ENCODE data around the gene RCOR3.
"Not testable (repeated sequence)": the region's sequence is repeated elsewhere in the genome, so short reads cannot be mapped to it uniquely, and the experiment has no call there.

RCOR3 gene

GRCh38 chr1:211240567-211240966 is 18.6 kb upstream of the RCOR3 start:
- not testable (repeated sequence) for H3K27ac ChIP-seq (ENCODE audit: low read depth, low read length); H3K4me3 ChIP-seq (ENCODE audit: low read length); H3K9ac ChIP-seq (ENCODE audit: low read length); H3K4me1 ChIP-seq (ENCODE audit: control insufficient read depth, insufficient read depth, low read length); H3K27me3 ChIP-seq (ENCODE audit: control insufficient read depth, insufficient read depth, low read length); H3K36me3 ChIP-seq (ENCODE audit: control insufficient read depth, insufficient read depth, low read length)

DNA sequence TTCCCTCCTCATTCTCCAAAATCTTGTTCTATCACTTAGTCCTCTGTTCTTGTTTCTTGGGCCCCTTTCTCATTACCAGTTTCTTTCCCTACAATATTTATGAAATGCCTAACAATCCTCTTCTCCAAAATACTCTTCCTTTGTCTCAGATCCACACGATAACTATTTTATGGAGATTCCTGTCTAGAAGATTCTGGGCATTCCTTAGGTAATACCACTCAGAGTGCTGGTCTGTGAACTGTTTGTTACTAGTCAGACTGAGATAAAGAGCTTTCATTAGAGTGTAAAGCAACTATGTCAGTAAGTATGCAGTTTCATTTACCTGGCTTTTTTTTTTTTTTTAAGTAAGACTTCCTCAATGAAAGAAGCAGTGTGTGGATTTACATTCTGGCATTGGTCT is 18.1 kb upstream of the RCOR3 start:
- Histone ChIP-seq H3K4me3 (ENCODE audit: low read length) (no peak overlapping the region), H3K4me1 (ENCODE audit: control insufficient read depth, insufficient read depth, low read length) (no peaks in the 10 kb centered on the region), H3K36me3 (ENCODE audit: control insufficient read depth, insufficient read depth, low read length) (no peaks in the 10 kb centered on the region), H3K27me3 (ENCODE audit: control insufficient read depth, insufficient read depth, low read length) (no peaks in the 10 kb centered on the region), H3K9ac (ENCODE audit: low read length) (no peak overlapping the region), H3K27ac (ENCODE audit: low read depth, low read length) (no peak overlapping the region)

DNA sequence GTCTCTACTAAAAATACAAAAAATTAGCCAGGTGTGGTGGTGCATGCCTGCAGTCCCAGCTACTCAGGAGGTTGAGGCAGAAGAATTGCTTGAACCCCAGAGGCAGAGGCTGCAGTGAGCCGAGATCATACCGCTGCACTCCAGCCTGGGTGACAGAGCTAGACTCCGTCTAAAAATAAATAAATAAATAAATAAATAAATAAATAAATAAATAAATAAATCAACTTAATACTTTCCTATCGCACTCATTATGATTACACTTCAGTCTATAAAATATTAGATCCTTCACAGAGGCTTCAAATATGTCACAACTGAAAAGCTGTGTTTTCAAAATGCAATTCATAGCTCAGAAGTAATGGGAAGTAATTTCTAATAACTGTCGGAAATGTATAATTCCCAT is 15.5 kb upstream of the RCOR3 start:
- not testable (repeated sequence) for H3K4me3 ChIP-seq (ENCODE audit: low read length); H3K27me3 ChIP-seq (ENCODE audit: control insufficient read depth, insufficient read depth, low read length); H3K36me3 ChIP-seq (ENCODE audit: control insufficient read depth, insufficient read depth, low read length); H3K27ac ChIP-seq (ENCODE audit: low read depth, low read length); H3K9ac ChIP-seq (ENCODE audit: low read length); H3K4me1 ChIP-seq (ENCODE audit: control insufficient read depth, insufficient read depth, low read length)

GRCh38 chr1:211246583-211246982 is 12.6 kb upstream of the RCOR3 start:
- H3K4me3 ChIP-seq (ENCODE audit: low read length); H3K27me3 ChIP-seq (ENCODE audit: control insufficient read depth, insufficient read depth, low read length); H3K9ac ChIP-seq (ENCODE audit: low read length); H3K27ac ChIP-seq (ENCODE audit: low read depth, low read length); H3K4me1 ChIP-seq (ENCODE audit: control insufficient read depth, insufficient read depth, low read length); H3K36me3 ChIP-seq (ENCODE audit: control insufficient read depth, insufficient read depth, low read length): not testable (repeated sequence)

DNA sequence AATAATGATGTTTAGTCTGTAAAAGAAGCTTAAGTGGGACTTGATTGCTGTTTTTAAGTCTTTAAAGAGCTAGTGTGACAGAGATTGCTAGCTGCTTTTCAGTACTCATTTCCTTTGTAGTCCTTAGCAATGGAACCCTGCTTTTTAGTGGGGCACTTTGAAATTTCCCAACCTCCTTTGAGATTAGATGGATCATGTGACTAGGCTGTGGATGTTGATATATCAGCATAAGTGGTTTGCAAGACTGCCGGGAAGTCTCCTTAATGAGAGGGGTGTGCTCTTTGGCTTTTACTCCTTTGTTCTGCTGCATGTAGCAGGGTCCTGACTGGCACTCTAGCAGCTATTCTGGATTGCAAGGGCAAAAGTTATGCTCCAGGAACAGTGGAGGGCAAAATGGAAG is 11.2 kb upstream of the RCOR3 start:
- Histone ChIP-seq H3K9ac (ENCODE audit: low read length) (no peak overlapping the region), H3K27ac (ENCODE audit: low read depth, low read length) (no peak overlapping the region), H3K4me3 (ENCODE audit: low read length) (no peak overlapping the region), H3K36me3 (ENCODE audit: control insufficient read depth, insufficient read depth, low read length) (no peaks in the 10 kb centered on the region), H3K27me3 (ENCODE audit: control insufficient read depth, insufficient read depth, low read length) (no peaks in the 10 kb centered on the region), H3K4me1 (ENCODE audit: control insufficient read depth, insufficient read depth, low read length) (no peaks in the 10 kb centered on the region)

GRCh38 chr1:211249611-211250010 is 9.6 kb upstream of the RCOR3 start:
- H3K9ac ChIP-seq (ENCODE audit: low read length); H3K4me3 ChIP-seq (ENCODE audit: low read length): not testable (repeated sequence)

GRCh38 chr1:211257826-211258225 is 1.3 kb upstream of the RCOR3 start:
- Histone ChIP-seq H3K36me3 (ENCODE audit: control insufficient read depth, insufficient read depth, low read length) (no peaks in the 10 kb centered on the region), H3K27me3 (ENCODE audit: control insufficient read depth, insufficient read depth, low read length) (no peaks in the 10 kb centered on the region), H3K9ac (ENCODE audit: low read length) (peak overlapping the region; percentile 66), H3K4me3 (ENCODE audit: low read length) (peak overlapping the region; percentile 79), H3K27ac (ENCODE audit: low read depth, low read length) (peak overlapping the region; percentile 87), H3K4me1 (ENCODE audit: control insufficient read depth, insufficient read depth, low read length) (peaks cover 5% of the 10 kb centered on the region)

More at GRCh38 chr1:211249611-211250010, 9.6 kb upstream of the RCOR3 start:
- H3K36me3 ChIP-seq (ENCODE audit: control insufficient read depth, insufficient read depth, low read length); H3K27ac ChIP-seq (ENCODE audit: low read depth, low read length); H3K27me3 ChIP-seq (ENCODE audit: control insufficient read depth, insufficient read depth, low read length); H3K4me1 ChIP-seq (ENCODE audit: control insufficient read depth, insufficient read depth, low read length): not testable (repeated sequence)

DNA sequence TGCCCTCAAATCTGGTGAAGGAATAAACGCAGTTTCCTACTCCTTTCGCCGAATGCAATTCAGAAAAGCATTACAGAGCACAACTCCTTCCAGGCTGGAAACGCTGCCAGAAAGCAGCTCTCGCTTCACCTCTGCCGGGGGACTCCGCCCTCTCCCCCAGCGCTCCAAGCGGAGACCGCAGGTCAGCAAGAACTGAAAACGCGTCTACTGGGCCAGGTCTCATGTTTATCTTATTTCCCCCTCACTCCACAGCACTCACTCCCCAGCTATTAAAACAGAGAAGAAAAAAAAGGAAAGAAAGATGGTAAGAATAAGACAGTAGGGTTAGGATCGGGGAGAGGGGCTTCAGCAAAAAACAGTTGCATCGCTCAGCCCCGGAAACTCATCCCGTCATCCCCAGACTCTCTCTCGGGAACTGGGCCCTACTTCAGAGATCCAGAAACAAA is 833 bp upstream of the RCOR3 start:
- peaks cover 5% of the 10 kb centered on the region for H3K4me1 ChIP-seq (ENCODE audit: control insufficient read depth, insufficient read depth, low read length)
- H3K9ac ChIP-seq (ENCODE audit: low read length) = peak overlapping the region; percentile 66
- H3K27ac ChIP-seq (ENCODE audit: low read depth, low read length) = peak overlapping the region; percentile 87
- H3K27me3 ChIP-seq (ENCODE audit: control insufficient read depth, insufficient read depth, low read length) = no peaks in the 10 kb centered on the region
- H3K4me3 ChIP-seq (ENCODE audit: low read length) = peak overlapping the region; percentile 79
- no peaks in the 10 kb centered on the region for H3K36me3 ChIP-seq (ENCODE audit: control insufficient read depth, insufficient read depth, low read length)

GRCh38 chr1:211259638-211260126 is 516 bp downstream of the RCOR3 start:
- Histone ChIP-seq H3K27ac (ENCODE audit: low read depth, low read length) (peak overlapping the region; percentile 87), H3K4me1 (ENCODE audit: control insufficient read depth, insufficient read depth, low read length) (peaks cover 5% of the 10 kb centered on the region), H3K9ac (ENCODE audit: low read length) (peak overlapping the region; percentile 83), H3K4me3 (ENCODE audit: low read length) (peak overlapping the region; percentile 92), H3K27me3 (ENCODE audit: control insufficient read depth, insufficient read depth, low read length) (no peaks in the 10 kb centered on the region), H3K36me3 (ENCODE audit: control insufficient read depth, insufficient read depth, low read length) (no peaks in the 10 kb centered on the region)

GRCh38 chr1:211260141-211261107 is 1.3 kb downstream of the RCOR3 start:
- H3K27ac ChIP-seq (ENCODE audit: low read depth, low read length) = peak overlapping the region; percentile 86
- H3K9ac ChIP-seq (ENCODE audit: low read length) = peak overlapping the region; percentile 83
- H3K27me3 ChIP-seq (ENCODE audit: control insufficient read depth, insufficient read depth, low read length) = no peaks in the 10 kb centered on the region
- peak overlapping the region; percentile 92 for H3K4me3 ChIP-seq (ENCODE audit: low read length)
- no peaks in the 10 kb centered on the region for H3K36me3 ChIP-seq (ENCODE audit: control insufficient read depth, insufficient read depth, low read length)
- peaks cover 5% of the 10 kb centered on the region for H3K4me1 ChIP-seq (ENCODE audit: control insufficient read depth, insufficient read depth, low read length)

- Histone ChIP-seq H3K27ac (ENCODE audit: low read depth, low read length) (no peak overlapping the region), H3K9ac (ENCODE audit: low read length) (no peak overlapping the region), H3K4me1 (ENCODE audit: control insufficient read depth, insufficient read depth, low read length) (peaks cover 5% of the 10 kb centered on the region), H3K36me3 (ENCODE audit: control insufficient read depth, insufficient read depth, low read length) (no peaks in the 10 kb centered on the region), H3K4me3 (ENCODE audit: low read length) (peak overlapping the region; percentile 92), H3K27me3 (ENCODE audit: control insufficient read depth, insufficient read depth, low read length) (no peaks in the 10 kb centered on the region)
These were observed 2.1 kb downstream of the RCOR3 start for GRCh38 chr1:211261229-211261628.

GRCh38 chr1:211263022-211263421 is 3.9 kb downstream of the RCOR3 start:
- H3K27ac ChIP-seq (ENCODE audit: low read depth, low read length); H3K4me1 ChIP-seq (ENCODE audit: control insufficient read depth, insufficient read depth, low read length); H3K4me3 ChIP-seq (ENCODE audit: low read length); H3K36me3 ChIP-seq (ENCODE audit: control insufficient read depth, insufficient read depth, low read length); H3K9ac ChIP-seq (ENCODE audit: low read length); H3K27me3 ChIP-seq (ENCODE audit: control insufficient read depth, insufficient read depth, low read length): not testable (repeated sequence)
